Cardiac fibroblast (primary cell): ENCODE data around the gene KDM2A.

Experiments
- DNase-seq, 2 donors: peaks; one replicate each; pipeline versions ENCODE4 v3.0.0 to v3.0.0-alpha.2; 2010; ENCODE audit warnings: low read depth in 2 of 2
- H3K4me3 ChIP-seq, 2 donors: replicated peaks in 1 of 2; 1 replicate in 1 of 2; 2 replicates in 1 of 2; pipeline ENCODE4 v1.5.1; 2011; ENCODE audit warnings: low read depth in 2 of 2, low read length in 2 of 2, mild to moderate bottlenecking in 2 of 2, moderate library complexity in 1 of 2
- TF ChIP-seq, protein P1 (sequence below): IDR thresholded peaks from one replicate; pipeline ENCODE4 v1.5.1; 2011; ENCODE audit warnings: low read depth, mild to moderate bottlenecking, low read length, inconsistent platforms

KDM2A gene

DNA sequence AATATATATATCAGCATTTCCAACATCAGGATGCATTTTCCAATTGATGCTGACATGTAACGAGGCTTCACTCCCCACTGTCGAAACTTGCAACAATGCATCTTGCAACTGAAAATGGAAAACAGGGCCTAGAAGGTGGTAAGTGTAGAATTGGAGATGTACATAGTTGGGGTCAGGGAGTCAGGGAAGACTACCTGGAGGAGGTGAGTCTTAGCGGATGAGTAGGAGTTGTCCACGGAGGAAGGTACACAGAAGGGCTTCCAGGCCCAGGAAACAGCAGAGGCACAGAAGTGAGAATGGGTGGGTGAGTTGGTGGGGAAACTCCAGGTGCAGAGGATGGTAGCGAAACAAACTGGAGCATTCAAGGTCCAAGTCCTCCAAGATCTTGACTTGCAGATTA lies 145.2 kb downstream of the KDM2A start:
- TF ChIP-seq, protein P1, sequence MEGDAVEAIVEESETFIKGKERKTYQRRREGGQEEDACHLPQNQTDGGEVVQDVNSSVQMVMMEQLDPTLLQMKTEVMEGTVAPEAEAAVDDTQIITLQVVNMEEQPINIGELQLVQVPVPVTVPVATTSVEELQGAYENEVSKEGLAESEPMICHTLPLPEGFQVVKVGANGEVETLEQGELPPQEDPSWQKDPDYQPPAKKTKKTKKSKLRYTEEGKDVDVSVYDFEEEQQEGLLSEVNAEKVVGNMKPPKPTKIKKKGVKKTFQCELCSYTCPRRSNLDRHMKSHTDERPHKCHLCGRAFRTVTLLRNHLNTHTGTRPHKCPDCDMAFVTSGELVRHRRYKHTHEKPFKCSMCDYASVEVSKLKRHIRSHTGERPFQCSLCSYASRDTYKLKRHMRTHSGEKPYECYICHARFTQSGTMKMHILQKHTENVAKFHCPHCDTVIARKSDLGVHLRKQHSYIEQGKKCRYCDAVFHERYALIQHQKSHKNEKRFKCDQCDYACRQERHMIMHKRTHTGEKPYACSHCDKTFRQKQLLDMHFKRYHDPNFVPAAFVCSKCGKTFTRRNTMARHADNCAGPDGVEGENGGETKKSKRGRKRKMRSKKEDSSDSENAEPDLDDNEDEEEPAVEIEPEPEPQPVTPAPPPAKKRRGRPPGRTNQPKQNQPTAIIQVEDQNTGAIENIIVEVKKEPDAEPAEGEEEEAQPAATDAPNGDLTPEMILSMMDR, result no peak
- no peak overlapping the region for H3K4me3 ChIP-seq

DNA sequence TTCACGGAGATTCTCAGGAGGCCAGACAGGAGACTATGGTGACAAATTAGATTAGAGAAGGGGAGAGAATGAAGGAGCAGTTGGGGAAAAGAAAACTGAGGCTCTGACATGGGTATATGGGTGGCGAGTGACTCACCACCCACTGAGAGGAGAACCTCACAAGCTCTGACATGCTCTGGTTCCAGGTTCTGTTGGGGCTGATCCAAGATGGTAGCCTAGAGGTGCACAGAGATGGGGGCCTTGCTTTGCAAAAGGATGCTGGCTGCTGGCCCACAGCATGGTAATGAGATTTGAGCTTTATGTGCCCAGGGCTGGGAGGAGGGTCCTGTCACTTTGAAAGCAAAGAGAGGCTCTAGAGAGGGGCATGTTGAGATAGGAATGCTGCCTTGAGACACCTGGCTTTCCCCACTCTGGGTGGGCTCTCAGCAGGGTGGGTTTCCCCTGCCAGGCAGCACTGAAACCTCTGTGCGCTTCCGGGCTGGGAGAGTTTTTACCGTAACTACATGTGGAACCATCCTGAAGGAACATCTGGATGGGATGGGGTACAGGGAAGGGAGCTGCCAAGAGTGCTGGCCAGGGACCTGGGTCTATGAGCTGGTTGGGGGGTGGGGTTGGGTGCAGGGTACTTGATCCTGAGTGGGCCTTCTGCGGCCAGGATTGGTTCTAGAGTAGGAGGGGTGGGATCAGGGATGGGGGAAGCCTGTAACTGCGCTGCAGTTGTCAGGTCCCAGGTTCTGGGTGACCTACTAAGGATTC lies 146.0 kb downstream of the KDM2A start:
- no peak for DNase-seq
- no peak overlapping the region for H3K4me3 ChIP-seq

More for the DNA sequence above, 145.2 kb downstream of the KDM2A start:
- no peak for DNase-seq

DNA sequence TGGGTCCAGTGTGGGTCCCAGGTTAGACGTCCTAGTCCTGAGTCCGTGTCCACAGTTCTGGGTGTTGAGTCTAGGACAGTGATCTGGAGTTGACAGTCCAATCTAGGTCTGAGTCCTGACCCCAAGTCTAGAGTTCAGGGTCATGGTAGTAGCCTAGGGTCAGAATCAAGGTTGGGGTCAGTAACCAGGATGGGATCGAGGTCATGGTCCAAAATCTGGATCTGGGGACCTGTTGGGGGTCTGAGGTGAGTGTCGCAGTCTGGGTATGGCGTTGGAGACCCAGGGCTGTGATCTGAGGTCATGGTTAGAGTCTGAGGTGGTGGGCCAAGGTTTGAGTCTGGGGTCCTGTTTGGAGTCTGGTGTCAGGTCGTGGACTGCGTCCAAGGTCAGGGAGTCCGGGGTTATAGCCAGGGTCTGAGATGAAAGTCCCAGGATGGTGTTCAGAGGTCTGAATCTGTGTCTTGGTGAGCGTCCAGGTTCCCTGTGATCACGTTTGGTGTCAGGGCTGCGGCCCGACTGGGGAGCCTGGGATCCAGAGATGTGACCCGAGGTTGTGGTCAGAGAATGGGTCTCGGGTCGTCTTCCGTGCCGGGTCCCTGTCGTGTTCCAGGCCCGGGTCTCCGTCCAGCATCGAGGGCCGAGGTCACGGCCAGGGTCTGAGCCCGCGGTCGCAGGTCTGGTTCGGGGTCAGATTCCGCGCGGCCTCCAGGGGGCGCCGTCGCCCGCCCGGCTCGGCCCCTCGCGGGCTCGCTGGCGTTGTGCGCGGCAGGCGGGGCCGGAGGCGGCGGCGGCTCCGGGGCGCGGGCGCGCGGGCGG lies 146.8 kb downstream of the KDM2A start:
- peak; percentile 57 to 70 for DNase-seq
- TF ChIP-seq, protein P1, result peak; percentile 49
- H3K4me3 ChIP-seq, result peak overlapping the region; percentile 5 to 33

More for the DNA sequence above, 146.0 kb downstream of the KDM2A start:
- TF ChIP-seq, protein P1, result no peak

DNA sequence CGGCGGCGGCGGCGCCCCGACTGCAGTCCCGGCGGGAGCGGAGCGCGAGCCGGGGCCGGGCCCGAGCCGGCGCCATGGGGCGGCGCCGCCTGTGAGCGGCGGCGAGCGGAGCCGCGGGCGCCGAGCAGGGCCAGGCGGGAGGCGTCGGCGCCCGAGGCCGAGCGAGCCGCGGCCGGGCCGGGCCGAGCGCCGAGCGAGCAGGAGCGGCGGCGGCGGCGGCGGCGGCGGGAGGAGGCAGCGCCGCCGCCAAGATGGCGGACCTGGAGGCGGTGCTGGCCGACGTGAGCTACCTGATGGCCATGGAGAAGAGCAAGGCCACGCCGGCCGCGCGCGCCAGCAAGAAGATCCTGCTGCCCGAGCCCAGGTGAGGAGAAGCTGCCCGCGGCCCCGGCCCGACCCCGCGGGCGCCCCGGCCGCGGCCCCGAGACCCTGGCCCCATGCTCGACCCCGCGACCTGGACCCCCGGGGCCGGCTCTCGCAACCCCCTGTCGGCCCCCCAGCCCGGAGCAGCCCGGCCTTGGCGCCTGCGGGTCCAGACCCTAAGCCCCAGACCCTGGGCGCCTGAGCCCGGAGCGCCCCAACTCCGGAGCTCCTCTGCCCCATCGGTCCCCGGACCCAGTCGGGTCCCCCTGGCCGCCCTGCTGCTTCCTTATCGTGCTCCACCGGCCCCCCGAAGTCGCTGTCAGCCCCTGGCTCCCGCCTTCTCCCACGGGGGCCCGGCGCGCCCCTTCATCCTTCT lies 147.6 kb downstream of the KDM2A start, which contains the start of gene GRK2:
Gene GRK2, plus strand, starts transcription at position 25 of the 739 bp plus-strand sequence. Its CDS starts 227 bp downstream, at position 252.
- TF ChIP-seq, protein P1, result no peak
- peak; percentile 41 to 58 for DNase-seq
- H3K4me3 ChIP-seq, result peak within 1 kb of the TSS; percentile 85 to 91

DNA sequence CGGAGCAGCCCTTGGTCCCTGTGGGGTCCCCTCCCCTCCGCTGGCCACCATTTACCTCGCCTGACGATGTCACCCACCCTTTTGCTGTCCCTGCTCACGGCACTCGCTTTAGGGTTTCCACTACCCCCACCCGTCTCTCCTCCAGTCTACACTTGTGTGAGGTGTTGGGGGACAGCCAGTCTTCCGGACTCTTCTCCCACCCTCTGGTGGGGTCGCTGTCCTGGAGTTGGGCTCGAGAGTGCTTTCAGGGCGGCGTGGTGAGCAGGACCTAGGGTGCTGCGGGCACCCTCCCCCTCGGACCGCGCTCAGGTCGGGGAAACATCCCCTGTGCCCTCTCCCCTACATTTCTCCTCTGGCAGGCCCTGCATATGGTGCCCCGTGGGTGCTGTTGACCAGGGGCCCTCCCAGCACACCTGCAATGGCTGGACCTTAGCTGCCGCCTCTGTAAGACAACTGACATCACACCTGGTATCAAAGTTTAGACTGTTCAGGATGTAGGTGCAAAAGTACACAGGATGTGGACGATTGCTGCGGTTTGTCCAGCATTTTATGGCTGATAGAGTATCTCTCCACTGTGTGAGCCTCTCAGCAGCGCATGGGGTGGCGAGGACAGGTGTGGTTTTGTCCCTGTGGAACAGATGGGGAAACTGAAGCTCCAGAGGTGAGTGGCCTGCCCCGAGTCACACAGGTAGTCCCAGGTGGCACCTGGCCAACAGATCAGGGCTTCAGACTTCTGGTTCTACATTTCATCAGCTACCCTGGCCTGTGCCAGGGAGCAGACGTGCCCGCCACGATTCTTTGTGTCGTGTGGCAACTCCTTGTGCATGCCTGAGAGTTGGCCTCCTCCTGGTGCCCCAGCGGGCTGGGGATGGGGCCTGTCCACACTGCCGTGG lies 148.4 kb downstream of the KDM2A start:
- TF ChIP-seq, protein P1, result no peak
- no peak for DNase-seq
- H3K4me3 ChIP-seq, result peak overlapping the region; percentile 85 to 91
